Measurements from ENCODE around the gene CCDC70.
"Not testable (repeated sequence)": the region's sequence is repeated elsewhere in the genome, so short reads cannot be mapped to it uniquely, and the experiment has no call there.

The CCDC70 gene

GRCh38 chr13:51867062-51867461, 5.3 kb downstream of the CCDC70 start:
- DNase-seq, result no peak

GRCh38 chr13:51869916-51870315, 8.1 kb downstream of the CCDC70 start:
- DNase-seq, result no peak

DNA sequence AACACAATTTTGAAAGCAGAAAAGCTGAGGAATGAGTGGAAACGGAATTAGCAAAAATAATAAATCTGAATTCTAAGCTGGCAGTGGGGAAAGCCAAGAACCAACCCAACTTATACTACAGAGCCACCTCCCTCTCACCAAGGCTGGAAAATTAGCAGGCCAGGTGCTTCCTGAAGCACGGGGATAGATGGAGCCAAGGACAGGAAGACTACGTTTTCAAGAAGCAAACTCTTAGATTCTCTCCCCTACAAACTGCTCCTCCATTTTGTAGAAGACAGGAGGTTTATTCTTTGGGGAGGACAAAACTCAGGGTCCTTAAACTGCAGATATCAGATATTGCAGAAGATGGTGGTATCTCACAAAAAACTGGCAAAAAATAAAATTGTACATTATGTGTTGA, 8.8 kb downstream of the CCDC70 start:
- no peak for DNase-seq

GRCh38 chr13:51873117-51873798, 11.5 kb downstream of the CCDC70 start:
- no peak for DNase-seq

DNA sequence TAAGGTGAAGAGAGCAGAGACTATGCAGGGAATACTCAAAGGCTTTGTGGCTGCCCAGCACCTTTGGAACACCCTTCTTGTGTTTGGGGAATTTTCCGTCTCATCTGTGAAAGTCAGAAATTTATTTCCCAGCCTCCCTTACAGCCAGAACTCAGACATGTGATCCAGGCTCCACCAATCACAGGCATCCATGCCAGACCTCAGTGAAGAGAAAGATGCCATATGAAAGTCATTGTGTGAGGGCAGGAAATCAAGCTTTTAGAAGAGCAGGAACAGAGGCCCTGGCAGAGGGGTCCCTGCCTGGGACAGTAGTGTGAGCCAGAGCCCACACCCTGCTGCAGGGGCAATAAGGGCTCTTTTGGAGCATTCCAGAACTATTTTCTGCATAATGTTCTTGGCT, 12.1 kb downstream of the CCDC70 start:
- no peak for DNase-seq

GRCh38 chr13:51874651-51875050, 12.9 kb downstream of the CCDC70 start:
- DNase-seq, result no peak

- no peak for DNase-seq
Observed at GRCh38 chr13:51879133-51879532, 17.4 kb downstream of the CCDC70 start.

DNA sequence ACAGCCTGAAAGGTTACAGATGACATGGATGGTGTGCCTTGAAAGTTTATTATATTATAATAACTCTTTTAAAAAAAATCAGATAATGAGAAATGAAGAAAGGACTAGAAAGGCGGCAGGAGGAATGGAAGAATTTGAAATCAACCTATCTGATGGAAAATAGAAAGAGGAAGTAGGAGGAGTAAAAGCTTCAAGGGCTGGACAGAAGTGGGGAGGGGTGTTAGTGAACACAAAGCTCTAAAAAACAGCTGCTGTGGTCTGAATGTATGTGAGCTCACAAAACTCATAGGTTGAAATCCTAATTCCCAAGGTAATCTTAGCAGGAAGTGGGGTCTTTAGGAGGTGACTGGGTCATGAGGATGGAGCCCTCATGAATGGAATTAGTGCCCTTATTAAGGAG, 19.5 kb downstream of the CCDC70 start:
- no peak for DNase-seq

GRCh38 chr13:51882570-51883225, 20.9 kb downstream of the CCDC70 start:
- DNase-seq, result no peak

DNA sequence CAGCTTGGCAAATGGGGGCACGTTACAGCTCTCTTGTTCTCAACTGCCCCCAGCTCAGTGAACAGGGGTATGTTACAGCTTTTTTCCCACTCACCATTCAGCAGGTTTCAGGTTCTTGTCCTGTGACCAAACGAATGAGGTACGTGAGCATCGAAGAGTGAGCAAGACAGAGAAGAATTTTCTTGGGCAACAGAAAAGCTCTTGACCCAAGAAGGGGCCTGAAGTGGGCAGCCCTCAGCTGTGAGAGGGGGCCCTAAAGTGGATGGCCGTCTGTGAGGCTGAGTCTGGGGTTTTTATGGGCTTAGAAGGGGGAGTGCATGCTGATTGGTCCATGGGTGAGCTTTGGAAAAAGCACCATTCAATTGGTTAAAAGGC, 21.4 kb downstream of the CCDC70 start:
- no peak for DNase-seq

- DNase-seq, result no peak
Observed at GRCh38 chr13:51885651-51886050, 23.9 kb downstream of the CCDC70 start.

DNA sequence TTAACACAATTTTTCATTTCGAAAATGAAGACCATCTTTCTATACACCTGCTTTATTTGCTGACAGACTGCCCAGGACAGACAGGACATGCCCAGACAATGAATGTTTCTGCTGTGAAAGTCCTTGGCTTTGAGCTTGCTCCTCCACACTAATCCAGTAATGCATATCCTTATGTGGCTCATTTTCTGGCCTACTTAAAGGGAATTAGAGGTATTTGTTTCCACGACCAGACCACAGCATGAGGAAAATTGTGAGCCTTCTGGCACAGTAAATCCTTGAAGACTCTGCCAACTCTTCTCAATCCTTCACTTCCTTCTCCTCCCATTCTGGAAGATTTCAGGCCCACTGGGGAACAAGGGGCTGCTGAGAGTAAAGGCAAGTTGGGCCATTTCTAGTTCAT, 25.7 kb downstream of the CCDC70 start:
- no peak for DNase-seq

- DNase-seq, result no peak
Observed at GRCh38 chr13:51892657-51893056, 30.9 kb downstream of the CCDC70 start.

DNA sequence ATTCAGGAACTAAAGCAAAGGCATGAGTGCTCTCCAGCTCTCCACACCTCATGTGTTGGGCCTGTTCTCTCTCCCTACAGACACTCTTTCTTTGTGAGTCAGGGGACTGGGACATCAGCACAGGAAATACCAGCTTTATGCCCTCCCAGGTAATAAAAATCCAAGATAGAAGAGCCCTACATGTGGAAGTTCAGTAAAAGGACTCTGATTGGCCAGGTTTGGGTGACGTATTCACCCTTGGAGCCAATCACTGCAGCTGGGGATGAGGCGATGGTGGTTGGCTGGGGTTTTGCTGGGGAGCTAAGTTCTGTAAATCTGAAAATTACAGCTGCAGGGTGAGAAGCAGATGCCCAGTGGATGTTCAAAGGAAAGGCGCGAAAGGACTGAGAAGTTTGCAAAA, 32.5 kb downstream of the CCDC70 start:
- DNase-seq, result no peak

- DNase-seq, result no peak
Observed at GRCh38 chr13:51895906-51896888, 34.4 kb downstream of the CCDC70 start.

DNA sequence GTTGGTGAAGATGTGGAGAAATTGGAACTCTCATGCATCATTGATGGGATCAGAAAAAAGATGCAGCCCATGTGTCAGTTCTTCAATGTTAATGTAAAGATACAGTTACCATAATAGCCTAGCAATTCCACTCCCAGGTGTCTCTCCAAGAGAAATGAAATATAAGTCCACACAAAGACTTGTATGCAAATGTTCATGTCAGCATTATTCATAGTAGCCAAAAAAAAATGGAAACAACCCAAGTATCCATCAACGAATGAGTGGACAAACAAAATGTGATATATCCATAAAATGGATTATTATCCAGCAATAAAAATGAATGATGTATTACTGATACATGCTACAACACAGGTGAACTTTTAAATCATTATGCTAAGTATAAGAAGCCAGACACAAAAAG, 38.7 kb downstream of the CCDC70 start:
- DNase-seq, result no peak

DNA sequence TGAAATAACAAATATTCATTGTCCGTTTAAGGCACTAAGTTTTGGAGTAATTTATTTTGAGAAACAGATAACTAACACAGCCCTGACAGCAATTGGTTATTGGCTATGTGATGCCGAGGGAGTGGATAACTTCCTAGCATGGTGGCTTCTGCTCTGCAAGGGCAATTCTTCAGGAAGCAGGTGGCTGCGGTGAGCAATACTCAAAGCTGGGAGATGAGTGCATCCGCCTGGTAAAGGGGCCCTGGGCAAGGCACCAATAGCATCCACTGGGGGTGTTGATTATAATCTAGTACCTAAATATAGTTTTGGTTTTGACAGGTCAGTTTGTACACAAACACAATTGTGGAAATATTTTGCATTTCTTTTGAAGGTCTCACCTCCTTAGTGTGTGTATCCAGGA, 41.0 kb downstream of the CCDC70 start:
- DNase-seq, result no peak

- DNase-seq, result no peak
Observed at GRCh38 chr13:51905787-51906186, 44.0 kb downstream of the CCDC70 start.

- DNase-seq, result no peak
Observed at GRCh38 chr13:51906581-51906980, 44.8 kb downstream of the CCDC70 start.

- DNase-seq, result no peak
Observed at GRCh38 chr13:51907040-51907732, 45.4 kb downstream of the CCDC70 start.

DNA sequence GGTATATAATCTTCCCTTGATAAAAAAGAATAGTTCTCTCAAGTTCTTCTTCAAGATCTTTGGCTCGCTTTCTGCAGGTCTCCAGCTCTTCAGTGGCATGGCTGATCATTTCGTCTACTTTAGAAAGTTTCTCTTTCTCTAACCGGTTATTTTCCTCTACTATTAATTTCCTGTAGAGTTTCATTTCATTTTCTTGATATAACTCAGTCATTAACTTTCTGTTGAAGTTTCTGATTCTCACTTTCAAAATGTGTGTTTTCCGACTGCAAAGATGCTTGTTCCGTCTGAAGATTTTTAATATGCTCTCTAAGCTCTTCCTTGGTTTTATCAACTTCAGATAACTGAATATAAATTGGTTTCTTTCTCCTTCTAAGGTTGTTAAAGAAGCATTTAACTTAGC, 47.5 kb downstream of the CCDC70 start:
- not testable (repeated sequence) for DNase-seq

- no peak for DNase-seq
Observed at GRCh38 chr13:51910508-51910907, 48.7 kb downstream of the CCDC70 start.

- DNase-seq, result peak; percentile 22
Observed at GRCh38 chr13:51912091-51912490, 50.3 kb downstream of the CCDC70 start.

Data from NCI-H774 (cell line).